Subcutaneous abdominal adipose tissue (tissue), 5 donors: ENCODE measurements around the gene TOGARAM2.

Source experiments
- H3K27ac ChIP-seq: one replicate; pipeline ENCODE4 v1.7.0; 2013; ENCODE audit warnings: low read depth, mild to moderate bottlenecking, inconsistent platforms, low read length, moderate library complexity
- H3K27me3 ChIP-seq, 5 donors: one replicate each; pipeline ENCODE4 v1.7.0; 2013; ENCODE audit warnings: low read length in 5 of 5, inconsistent platforms in 1 of 5; ENCODE audit not compliant: control insufficient read depth in 5 of 5, insufficient read depth in 4 of 5
- H3K36me3 ChIP-seq, 5 donors: one replicate each; pipeline ENCODE4 v1.7.0; 2013; ENCODE audit warnings: low read length in 5 of 5; ENCODE audit not compliant: control insufficient read depth in 5 of 5, insufficient read depth in 5 of 5
- H3K4me1 ChIP-seq, 5 donors: one replicate each; pipeline ENCODE4 v1.7.0; 2013; ENCODE audit warnings: low read length in 5 of 5, mild to moderate bottlenecking in 3 of 5, moderate library complexity in 1 of 5; ENCODE audit not compliant: control insufficient read depth in 5 of 5, insufficient read depth in 5 of 5
- H3K4me3 ChIP-seq, 5 donors: one replicate each; pipeline ENCODE4 v1.7.0; 2013; ENCODE audit warnings: low read length in 5 of 5, low read depth in 1 of 5
- H3K9ac ChIP-seq, 5 donors: one replicate each; pipeline ENCODE4 v1.7.0; 2013; ENCODE audit warnings: low read length in 5 of 5, mild to moderate bottlenecking in 4 of 5, moderate library complexity in 3 of 5
- H3K9me3 ChIP-seq, 5 donors: one replicate each; pipeline ENCODE4 v1.7.0; 2013; ENCODE audit warnings: low read length in 5 of 5; ENCODE audit not compliant: control insufficient read depth in 5 of 5
- donor health status: healthy.
- donor health status: healthy.
- donor health status: healthy.
- donor health status: healthy.
- donor health status: healthy.

Gene TOGARAM2

DNA sequence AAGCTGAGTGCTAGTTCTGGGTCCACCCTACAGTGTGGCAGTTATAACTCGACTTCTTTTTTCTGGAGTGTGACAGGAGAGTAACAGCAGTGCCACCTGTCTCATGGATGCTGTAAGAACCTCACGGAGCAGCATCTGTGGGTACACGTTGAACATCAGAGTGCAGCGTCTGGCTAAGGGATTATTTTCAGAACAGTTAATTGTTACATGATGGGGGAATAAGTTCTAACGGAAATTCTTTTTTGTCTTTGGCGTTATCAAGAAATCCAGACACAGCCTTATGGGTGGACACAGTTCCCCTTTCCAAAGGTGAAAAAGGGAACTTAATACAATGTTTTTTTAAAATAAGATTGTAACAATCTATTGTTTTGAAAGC lies 28.3 kb upstream of the TOGARAM2 start:
- H3K9me3 ChIP-seq, result no peaks in the 10 kb centered on the region
- H3K9ac ChIP-seq, result no peak overlapping the region
- H3K4me1 ChIP-seq, result peaks cover 4 to 31% (median 20%) of the 10 kb centered on the region in 5 donors
- no peak overlapping the region for H3K27ac ChIP-seq
- no peak overlapping the region for H3K4me3 ChIP-seq
- H3K27me3 ChIP-seq, result no peaks in the 10 kb centered on the region
- peaks cover 9 to 13% (median 13%) of the 10 kb centered on the region in 5 donors for H3K36me3 ChIP-seq

DNA sequence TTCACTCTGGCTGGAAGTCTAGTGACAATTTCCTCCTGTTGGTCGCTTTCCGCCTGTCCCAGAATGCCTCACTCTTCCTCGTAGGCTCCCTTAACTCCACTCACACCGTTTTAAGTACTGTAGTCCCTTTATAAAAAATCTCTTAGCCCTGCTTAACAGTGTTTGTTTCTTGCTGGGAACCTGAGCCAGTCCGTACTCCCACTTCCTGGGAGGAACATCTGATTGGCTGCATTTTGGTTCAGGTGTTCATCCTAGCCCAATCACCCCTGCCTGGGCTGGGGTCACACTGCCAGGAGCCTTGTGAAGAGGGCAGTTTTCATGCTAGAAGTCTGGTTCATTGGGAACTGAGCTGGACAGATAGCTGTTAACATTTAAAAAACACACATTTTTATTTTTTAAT lies 25.6 kb upstream of the TOGARAM2 start:
- Histone ChIP-seq H3K27me3 (no peaks in the 10 kb centered on the region), H3K4me3 (no peak overlapping the region), H3K27ac (no peak overlapping the region), H3K4me1 (peaks cover 4 to 34% (median 21%) of the 10 kb centered on the region in 5 donors), H3K9ac (no peak overlapping the region), H3K9me3 (no peaks in the 10 kb centered on the region), H3K36me3 (no peaks in the 10 kb centered on the region)

DNA sequence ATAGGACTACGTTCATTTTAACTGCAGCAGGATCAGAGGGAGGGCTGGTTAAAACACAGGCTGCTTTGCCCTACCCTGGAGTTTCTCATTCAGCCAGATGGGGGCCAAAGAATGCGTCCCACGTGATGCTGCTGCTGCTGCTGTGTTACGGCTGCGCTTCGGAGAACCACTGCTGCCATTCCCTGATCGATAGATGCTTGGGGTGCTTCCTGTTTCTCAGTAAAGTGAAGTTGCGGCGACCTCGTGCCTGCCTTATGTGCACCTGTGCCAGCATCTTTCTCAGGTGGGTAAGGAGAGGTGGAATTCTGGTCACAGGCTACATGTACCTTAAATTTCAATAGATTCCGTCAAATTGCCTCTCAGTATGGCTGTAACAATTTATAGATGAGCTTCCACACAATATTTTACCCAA lies 24.7 kb upstream of the TOGARAM2 start:
- Histone ChIP-seq H3K27me3 (no peaks in the 10 kb centered on the region), H3K36me3 (no peaks in the 10 kb centered on the region), H3K4me3 (peak overlapping the region in 2 of 5 donors; percentile 38 to 63), H3K9ac (no peak overlapping the region), H3K27ac (no peak overlapping the region), H3K4me1 (peaks cover 4 to 27% (median 17%) of the 10 kb centered on the region in 5 donors), H3K9me3 (no peaks in the 10 kb centered on the region)

DNA sequence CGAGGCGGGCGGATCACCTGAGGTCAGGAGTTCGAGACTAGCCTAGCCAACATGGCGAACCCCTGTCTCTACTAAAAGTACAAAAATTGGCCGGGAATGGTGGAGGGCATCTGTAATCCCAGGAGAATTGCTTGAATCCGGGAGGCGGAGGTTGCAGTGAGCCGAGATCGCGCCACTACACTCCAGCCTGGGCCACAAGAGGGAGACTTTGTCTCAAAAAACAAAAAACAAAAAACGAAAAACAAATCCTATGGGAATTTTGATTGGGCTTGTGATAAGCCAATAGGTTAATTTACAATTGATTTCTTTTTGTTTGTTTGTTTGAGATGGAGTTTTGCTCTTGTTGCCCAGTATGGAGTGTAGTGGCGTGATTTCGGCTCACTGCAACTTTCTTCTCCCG lies 24.2 kb upstream of the TOGARAM2 start:
- no peaks in the 10 kb centered on the region for H3K36me3 ChIP-seq
- no peaks in the 10 kb centered on the region for H3K9me3 ChIP-seq
- no peaks in the 10 kb centered on the region for H3K27me3 ChIP-seq
- no peak overlapping the region for H3K9ac ChIP-seq
- peaks cover 4 to 23% (median 13%) of the 10 kb centered on the region in 5 donors for H3K4me1 ChIP-seq
- H3K27ac ChIP-seq, result no peak overlapping the region
- H3K4me3 ChIP-seq, result no peak overlapping the region

DNA sequence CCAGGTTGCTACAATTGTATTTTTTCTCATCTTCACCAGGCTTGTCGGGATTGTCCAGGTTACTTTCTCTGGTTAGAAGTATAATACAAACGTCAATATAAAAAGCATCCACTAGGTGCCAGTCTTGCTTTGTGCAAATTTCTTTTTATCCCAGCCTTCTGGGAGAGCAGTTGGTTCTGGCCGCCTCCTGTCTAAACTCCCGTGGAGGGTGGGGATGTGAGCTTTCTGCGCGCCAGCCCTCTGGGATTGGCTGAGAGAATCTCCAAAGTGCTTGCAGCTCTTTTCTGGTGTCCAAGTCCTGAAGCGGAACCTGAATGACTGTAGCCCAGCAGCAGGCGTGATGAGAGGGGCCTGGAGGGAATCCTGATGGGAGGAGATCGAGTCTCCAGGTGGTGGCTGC lies 22.4 kb upstream of the TOGARAM2 start:
- Histone ChIP-seq H3K27ac (no peak overlapping the region), H3K4me3 (peak overlapping the region in 1 of 5 donors; percentile 29), H3K27me3 (no peaks in the 10 kb centered on the region), H3K4me1 (peaks cover 0 to 12% (median 7%) of the 10 kb centered on the region in 5 donors), H3K9ac (no peak overlapping the region), H3K36me3 (no peaks in the 10 kb centered on the region), H3K9me3 (no peaks in the 10 kb centered on the region)

DNA sequence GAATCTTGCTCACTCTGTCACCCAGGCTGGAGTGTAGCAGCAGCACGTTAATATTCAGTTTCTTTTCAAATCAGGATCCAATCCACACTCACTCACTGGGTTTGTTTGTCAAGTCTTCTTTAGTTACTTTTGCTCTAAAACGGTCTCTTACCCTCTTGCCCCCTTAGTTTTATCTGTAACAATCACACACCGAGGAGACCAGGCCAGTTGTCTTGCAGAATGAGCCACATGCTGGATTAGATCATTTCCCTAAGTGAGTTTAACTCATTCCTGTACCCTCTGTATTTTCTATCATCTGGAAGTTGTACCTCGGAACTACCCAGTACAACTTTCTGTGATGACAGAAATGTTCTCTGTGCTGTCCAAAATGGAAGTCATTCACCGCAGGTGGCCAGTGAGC lies 20.7 kb upstream of the TOGARAM2 start:
- H3K4me1 ChIP-seq, result peaks cover 0 to 12% (median 7%) of the 10 kb centered on the region in 5 donors
- no peaks in the 10 kb centered on the region for H3K36me3 ChIP-seq
- no peak overlapping the region for H3K9ac ChIP-seq
- H3K4me3 ChIP-seq, result no peak overlapping the region
- no peaks in the 10 kb centered on the region for H3K9me3 ChIP-seq
- no peaks in the 10 kb centered on the region for H3K27me3 ChIP-seq
- H3K27ac ChIP-seq, result no peak overlapping the region

DNA sequence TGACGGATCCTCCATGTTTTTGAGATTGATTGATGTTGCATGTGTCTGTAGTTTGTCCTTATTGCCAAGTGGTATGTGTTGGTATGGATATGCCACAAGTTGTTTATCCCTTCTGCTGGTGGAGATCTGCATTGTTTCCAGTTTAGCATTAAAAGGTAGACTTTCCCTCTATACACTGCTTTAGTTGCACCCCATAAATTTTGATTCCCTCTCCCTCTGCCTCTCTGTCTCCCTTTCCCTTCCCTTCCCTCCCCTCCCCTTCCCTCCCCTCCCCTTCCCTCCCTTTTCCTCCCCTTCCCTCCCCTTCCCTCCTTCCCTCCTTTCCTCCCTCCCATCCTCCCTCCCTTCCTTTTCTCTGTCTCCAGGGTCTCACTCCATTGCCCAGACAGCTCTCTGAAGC lies 18.6 kb upstream of the TOGARAM2 start:
- no peak overlapping the region for H3K4me3 ChIP-seq
- peaks cover 0 to 3% (median 0%) of the 10 kb centered on the region in 5 donors for H3K4me1 ChIP-seq
- no peak overlapping the region for H3K9ac ChIP-seq
- H3K36me3 ChIP-seq, result no peaks in the 10 kb centered on the region
- no peak overlapping the region for H3K27ac ChIP-seq
- H3K9me3 ChIP-seq, result no peaks in the 10 kb centered on the region
- H3K27me3 ChIP-seq, result no peaks in the 10 kb centered on the region

DNA sequence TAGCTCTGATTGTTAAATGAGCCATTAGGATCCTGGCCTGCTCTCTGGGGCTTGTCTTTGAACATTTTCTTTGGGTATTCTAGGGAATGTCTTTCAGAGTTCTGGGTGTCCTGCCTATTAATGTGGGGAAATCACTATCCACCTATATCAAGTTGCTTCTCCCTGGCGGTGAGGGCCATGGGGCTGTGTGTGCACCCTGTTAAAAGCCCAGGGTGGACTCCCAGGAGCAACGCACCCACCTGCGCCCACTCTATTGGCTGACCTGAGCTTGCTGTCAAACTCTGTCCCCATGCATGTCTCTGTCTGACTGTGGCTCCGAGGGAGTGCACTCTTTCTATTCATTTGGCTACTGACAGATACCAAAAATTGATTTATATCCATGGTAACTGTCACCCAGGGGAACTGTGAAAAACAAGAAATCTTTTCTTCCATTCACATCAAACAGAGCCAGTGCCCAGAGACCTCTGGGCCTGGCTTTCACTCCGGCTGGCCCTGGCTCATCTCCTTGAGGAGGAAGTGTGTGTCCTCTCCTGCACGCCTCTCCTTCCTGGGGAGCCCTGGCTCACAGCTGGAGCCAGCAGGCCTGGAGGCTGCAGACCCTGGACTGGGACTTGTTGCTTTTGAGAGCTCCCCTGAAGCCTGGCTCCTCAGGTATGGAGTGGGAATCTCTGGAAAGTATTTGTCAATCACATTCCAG lies 10.5 kb upstream of the TOGARAM2 start:
- Histone ChIP-seq H3K9ac (no peak overlapping the region), H3K4me1 (no peaks in the 10 kb centered on the region), H3K27me3 (no peaks in the 10 kb centered on the region), H3K36me3 (no peaks in the 10 kb centered on the region), H3K4me3 (no peak overlapping the region), H3K27ac (no peak overlapping the region), H3K9me3 (peaks cover 0 to 5% (median 0%) of the 10 kb centered on the region in 5 donors)

DNA sequence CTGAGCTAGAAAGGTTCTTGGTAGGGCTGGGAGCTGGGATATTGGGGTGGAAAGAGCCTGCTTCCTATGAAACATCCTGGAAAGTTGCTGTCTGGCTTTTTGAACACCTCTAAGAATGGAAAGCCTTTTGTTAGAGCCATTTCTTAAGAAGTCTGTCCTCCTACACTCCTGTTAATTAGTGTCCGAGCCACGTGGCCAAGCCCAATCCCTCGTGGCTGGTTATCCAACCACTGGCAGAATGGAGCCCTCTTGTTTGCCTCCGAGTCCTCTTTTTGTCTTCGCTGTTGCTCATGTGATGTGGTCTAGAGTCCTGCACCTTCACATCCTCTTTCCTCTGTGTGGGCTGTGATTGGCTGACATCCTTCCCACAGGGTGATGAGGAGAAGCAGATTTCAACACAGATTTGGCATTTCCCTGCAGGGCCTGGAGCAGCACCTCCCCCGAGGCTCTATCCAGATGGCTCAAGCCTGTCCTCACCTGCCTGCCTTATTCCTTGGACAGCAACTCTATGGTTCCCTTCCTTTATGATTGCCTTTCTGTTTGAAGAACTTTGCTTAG lies 8.2 kb upstream of the TOGARAM2 start:
- Histone ChIP-seq H3K9ac (no peak overlapping the region), H3K27me3 (no peaks in the 10 kb centered on the region), H3K36me3 (no peaks in the 10 kb centered on the region), H3K4me3 (no peak overlapping the region), H3K9me3 (peaks cover 0 to 5% (median 0%) of the 10 kb centered on the region in 5 donors), H3K4me1 (no peaks in the 10 kb centered on the region), H3K27ac (no peak overlapping the region)

DNA sequence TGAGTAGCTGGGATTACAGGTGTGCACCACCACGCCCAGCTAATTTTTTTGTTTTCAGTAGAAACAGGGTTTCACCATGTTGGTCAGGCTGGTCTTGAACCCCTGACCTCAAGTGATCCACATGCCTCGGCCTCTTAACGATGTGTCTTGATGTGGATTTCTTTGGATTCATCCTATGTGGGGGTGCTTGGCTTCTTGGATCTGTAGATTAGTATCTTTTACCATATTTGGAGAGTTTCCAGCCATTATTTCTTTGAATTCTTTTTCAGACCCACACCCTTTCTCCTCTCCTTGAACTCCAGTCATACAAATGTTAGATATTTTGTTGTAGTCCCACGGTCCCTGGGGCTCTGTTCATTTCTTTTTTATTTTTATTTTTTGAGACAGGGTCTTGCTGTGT lies 6.8 kb upstream of the TOGARAM2 start:
- H3K4me3 ChIP-seq, result no peak overlapping the region
- H3K4me1 ChIP-seq, result no peaks in the 10 kb centered on the region
- no peaks in the 10 kb centered on the region for H3K27me3 ChIP-seq
- H3K36me3 ChIP-seq, result no peaks in the 10 kb centered on the region
- H3K9ac ChIP-seq, result no peak overlapping the region
- peaks cover 0 to 5% (median 0%) of the 10 kb centered on the region in 5 donors for H3K9me3 ChIP-seq
- no peak overlapping the region for H3K27ac ChIP-seq
